HL-60 (cell line): Measurements from ENCODE around the gene SAMM50.

Source experiments
- DNase-seq, 2 experiments: peaks; one replicate each; pipeline ENCODE4 v3.0.0-alpha.2; 2010 to 2020; ENCODE audit warnings: low read depth in 1 of 2, low spot score in 1 of 2
- H3K27ac ChIP-seq: fragments of 250-450 bp; sonication (Bioruptor Pico); replicated peaks from 2 replicates; pipeline ENCODE4 v1.5.1; 2020; ENCODE audit warnings: mild to moderate bottlenecking, moderate library complexity
- H3K27me3 ChIP-seq: fragments of 250-450 bp; sonication (Bioruptor Pico); 2 replicates; pipeline ENCODE4 v1.5.1; 2021; ENCODE audit warnings: mild to moderate bottlenecking, moderate library complexity; ENCODE audit not compliant: insufficient read depth, poor library complexity, severe bottlenecking
- H3K4me3 ChIP-seq: replicated peaks from 2 replicates; pipeline ENCODE4 v1.5.1; 2011; ENCODE audit warnings: mild to moderate bottlenecking, control low read depth, low read length; ENCODE audit not compliant: insufficient read depth
- GABPA ChIP-seq: IDR thresholded peaks from 2 replicates; pipeline ENCODE4 v1.6.1; 2012; ENCODE audit warnings: low read depth
- POLR2AphosphoS5 ChIP-seq: IDR thresholded peaks from 2 replicates; pipeline ENCODE4 v1.6.1; 2012; ENCODE audit warnings: low read depth
- REST ChIP-seq: IDR thresholded peaks from 2 replicates; pipeline ENCODE4 v1.6.1; 2012; ENCODE audit warnings: low read depth; ENCODE audit not compliant: insufficient replicate concordance
- SPI1 ChIP-seq: IDR thresholded peaks from 2 replicates; pipeline ENCODE4 v1.6.1; 2012; ENCODE audit warnings: low read depth, mild to moderate bottlenecking, borderline replicate concordance
- TF ChIP-seq, protein P1 (sequence below): IDR thresholded peaks from one replicate; pipeline ENCODE4 v1.5.1; 2011; ENCODE audit warnings: low read length, control low read depth, inconsistent platforms; ENCODE audit not compliant: insufficient read depth

SAMM50 gene

DNA sequence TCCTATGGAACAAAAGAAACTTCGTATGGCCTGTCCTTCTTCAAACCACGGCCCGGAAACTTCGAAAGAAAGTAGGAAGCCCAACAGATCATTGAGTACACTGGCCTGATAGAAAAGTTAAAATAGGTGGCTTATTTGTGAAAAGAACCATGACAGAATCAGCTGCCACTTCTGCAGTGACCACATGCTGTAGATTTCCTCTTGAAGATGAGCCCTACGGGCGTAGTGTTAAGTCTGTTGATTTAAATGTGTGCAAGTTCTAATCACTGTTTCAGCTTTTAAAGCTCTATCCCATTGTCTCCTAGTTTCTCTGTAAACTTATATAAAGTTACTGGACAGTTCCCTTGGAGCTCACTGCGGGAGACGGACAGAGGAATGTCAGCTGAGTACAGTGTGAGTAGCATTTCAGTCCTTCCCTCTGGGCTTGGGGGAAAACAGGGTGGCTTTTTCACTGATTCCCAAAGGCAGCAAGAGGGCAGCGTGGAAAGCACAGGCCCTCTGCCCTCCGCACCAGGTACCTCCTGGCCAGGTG, 17.8 kb downstream of the SAMM50 start:
- H3K27ac ChIP-seq: no peak overlapping the region
- H3K27me3 ChIP-seq: no peaks in the 10 kb centered on the region
- H3K4me3 ChIP-seq: no peak overlapping the region
- TF ChIP-seq, protein P1, sequence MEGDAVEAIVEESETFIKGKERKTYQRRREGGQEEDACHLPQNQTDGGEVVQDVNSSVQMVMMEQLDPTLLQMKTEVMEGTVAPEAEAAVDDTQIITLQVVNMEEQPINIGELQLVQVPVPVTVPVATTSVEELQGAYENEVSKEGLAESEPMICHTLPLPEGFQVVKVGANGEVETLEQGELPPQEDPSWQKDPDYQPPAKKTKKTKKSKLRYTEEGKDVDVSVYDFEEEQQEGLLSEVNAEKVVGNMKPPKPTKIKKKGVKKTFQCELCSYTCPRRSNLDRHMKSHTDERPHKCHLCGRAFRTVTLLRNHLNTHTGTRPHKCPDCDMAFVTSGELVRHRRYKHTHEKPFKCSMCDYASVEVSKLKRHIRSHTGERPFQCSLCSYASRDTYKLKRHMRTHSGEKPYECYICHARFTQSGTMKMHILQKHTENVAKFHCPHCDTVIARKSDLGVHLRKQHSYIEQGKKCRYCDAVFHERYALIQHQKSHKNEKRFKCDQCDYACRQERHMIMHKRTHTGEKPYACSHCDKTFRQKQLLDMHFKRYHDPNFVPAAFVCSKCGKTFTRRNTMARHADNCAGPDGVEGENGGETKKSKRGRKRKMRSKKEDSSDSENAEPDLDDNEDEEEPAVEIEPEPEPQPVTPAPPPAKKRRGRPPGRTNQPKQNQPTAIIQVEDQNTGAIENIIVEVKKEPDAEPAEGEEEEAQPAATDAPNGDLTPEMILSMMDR: no peak
- TF ChIP-seq REST (no peak), POLR2AphosphoS5 (no peak), SPI1 (no peak), GABPA (no peak)
- DNase-seq: no peak

DNA sequence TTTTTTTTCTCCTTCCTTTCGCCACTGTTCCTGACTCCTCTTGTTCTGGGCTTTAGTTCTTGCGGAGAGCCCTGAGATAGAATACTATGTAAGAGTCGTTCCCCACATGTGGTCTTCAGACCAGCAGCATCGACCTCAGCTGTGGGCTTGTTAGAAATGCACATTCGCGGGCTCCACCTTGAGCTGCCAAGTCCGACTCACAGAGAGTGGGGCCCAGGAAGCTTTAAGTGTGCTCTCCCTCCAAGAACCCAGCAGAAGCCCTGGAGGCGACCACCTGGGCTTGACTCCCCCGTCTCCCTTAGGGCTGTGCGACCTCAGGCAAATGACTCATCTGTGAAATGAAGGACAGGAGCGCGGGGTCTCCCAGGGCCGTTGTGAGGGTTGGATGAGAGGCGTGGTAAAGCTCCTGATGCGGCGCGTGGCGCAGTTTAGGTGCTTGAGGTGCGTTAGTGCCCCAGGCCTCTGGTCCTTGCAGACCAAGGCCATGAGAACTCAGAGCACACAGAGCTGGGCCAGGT, 18.8 kb downstream of the SAMM50 start:
- no peak for DNase-seq
- H3K4me3 ChIP-seq: no peak overlapping the region
- no peak overlapping the region for H3K27ac ChIP-seq
- TF ChIP-seq, protein P1: no peak
- TF ChIP-seq GABPA (no peak), REST (no peak), SPI1 (no peak), POLR2AphosphoS5 (no peak)
- H3K27me3 ChIP-seq: no peaks in the 10 kb centered on the region

DNA sequence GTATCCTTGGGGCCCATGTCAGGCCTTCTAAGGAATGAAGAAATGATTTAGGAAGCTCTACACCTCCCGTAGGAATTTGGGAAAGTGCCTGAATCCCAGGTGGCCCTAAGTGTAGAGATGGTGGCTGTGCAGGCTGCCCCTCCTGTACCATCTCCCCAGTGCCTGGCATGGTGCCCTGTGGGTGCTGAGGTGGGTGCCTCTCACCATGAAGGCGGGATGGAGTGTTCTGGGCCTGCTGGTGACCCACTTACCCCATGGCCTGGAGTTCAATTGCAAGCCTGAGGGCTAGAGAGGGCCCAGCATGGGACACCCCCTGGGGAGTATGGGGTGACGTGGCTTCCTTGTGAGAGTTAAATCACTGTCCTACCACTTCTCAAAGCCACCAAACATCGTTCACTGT, 19.8 kb downstream of the SAMM50 start:
- no peak overlapping the region for H3K27ac ChIP-seq
- DNase-seq: no peak
- TF ChIP-seq GABPA: no peak
- H3K4me3 ChIP-seq: no peak overlapping the region
- H3K27me3 ChIP-seq: no peaks in the 10 kb centered on the region

- DNase-seq: no peak
- TF ChIP-seq POLR2AphosphoS5: no peak
- TF ChIP-seq GABPA: no peak
- no peak for TF ChIP-seq REST
- TF ChIP-seq SPI1: no peak
- TF ChIP-seq, protein P1: no peak
- no peaks in the 10 kb centered on the region for H3K27me3 ChIP-seq
- H3K4me3 ChIP-seq: no peak overlapping the region
- no peak overlapping the region for H3K27ac ChIP-seq
Measured at GRCh38 chr22:43976861-43977795, 21.9 kb downstream of the SAMM50 start.
